Medulla oblongata (tissue), 1 donor: ENCODE data around the gene RIPK4.
"Not testable (repeated sequence)": the region's sequence is repeated elsewhere in the genome, so short reads cannot be mapped to it uniquely, and the experiment has no call there.

Experiments
- DNase-seq: peaks from one replicate; pipeline ENCODE4 v3.0.0-alpha.2; 2015; ENCODE audit errors: extremely low spot score

Gene RIPK4

DNA sequence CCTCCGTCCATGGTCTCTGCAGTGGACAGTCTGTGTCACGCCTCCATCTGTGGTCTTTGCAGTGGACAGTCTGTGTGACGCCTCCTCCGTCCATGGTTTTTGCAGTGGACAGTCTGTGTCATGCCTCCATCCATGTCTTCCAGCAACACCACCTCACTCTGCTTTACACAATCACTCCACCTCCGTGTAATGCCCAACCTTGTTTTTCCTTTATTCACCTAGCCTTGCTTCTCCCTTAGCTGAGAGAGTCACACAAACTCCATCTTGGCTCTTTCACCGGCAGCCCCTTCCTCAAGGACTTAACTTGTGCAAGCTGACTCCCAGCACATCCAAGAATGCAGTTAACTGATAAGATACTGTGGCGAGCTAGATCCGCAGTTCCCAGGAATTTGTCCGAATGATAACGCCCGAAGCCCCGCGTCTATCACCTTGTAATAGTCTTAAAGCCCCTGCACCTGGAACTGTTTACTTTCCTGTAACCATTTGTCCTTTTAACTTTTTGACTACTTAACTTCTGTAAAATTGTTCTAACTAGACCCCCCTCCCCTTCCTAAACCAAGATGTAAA is 52.5 kb downstream of the RIPK4 start:
- DNase-seq: not testable (repeated sequence)

DNA sequence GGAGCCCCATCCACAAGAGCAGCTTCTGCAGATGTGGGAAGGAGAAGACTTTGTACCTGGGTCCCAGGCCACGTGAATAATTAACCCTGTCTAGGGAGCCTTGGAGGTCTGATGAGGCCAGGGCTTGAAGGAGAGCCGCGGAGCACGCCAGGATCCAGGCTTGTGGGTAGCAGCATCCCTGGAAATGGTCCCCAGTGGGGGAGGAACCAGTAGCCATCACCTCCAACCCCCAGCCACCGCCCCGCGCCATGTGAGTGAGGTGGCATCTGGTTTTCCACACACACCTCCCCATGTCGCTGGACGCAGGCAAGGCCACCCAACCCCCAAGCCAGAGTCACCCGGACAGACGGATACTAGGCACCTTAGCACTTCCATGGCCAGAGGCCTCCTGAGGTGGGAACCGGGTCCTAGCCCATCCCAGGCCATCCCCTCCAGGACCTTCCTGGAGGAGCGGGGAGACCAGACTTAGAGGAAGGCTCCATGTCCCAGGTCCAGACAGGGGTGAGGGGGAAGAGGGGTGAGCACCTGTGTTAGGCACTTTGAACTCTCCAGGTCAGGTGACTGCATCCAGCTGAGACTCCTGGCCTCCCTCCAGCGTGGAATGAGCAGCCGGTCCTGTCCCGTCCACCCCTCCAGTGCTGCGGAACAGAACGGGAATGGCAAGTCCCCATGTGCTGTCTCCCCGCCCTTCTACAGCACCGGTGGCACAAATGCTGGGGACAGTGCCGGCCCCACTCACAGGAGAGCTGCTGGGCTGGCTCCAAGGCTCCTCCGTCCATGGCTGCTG is 53.2 kb downstream of the RIPK4 start:
- DNase-seq: no peak

DNA sequence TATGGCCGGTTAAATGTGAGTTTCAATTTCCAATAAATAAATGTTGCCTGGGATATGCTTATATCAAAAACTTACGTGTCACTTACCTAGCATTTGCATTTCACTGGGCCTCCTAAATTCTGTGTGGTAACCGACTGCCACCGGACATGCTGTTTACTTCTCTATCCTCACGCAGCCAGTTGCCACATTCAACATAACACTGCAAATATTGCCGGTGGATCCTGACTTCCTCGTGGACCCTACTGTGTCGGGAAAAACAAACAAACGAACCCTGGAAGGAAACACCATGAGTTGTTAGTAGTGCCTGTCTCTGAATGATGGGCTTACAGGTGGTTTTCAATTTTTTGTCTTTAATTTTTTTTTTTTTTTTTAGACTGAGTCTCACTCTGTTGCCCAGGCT is 54.1 kb downstream of the RIPK4 start:
- DNase-seq: no peak

DNA sequence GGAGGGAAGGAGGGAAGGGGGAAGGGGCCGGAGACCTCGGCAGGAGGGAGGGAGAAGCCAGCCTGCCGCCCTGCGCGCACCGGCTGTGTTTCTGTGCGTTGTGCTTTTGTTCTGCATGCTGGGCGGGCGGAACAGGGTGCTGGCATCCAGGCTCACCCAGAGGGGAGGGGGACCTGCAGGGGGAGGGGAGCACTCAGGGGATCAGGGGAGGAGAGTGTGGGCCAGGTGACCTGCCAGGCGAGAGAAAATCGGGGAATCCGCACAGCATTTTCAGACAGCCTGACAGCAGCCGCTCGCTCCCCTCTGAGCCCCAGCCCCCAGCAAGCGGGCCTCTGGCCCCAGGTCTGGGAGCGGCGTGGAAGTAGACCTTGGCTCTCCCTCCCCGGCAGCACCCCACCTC is 54.7 kb downstream of the RIPK4 start:
- DNase-seq: no peak

DNA sequence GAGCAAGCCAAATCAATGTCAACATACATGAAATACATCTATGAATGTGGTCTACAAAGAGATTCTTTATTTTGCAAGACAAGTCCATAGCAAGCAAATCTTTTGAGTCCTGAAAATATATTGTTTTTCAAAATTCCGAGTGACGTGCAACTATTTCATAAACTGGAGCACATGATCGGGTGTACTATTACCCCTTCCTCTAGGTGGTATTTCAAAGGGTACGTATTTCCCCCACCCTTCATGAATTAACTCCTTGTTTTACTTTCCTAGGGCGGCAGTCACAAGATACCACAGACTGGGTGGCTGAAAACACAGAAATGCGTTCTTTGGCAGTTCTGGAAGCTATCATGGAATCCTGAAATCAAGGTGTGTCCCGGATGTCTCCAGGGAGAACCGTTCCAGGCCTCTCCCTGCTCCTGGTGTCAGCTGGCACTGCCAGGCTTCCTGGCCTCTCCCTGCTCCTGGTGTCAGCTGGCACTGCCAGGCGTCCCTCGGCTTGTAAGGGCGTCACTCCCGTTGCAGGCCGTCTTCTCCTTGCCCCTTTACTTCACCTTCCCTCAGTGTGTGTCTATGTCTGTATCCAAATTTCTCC is 55.3 kb downstream of the RIPK4 start:
- DNase-seq: no peak

DNA sequence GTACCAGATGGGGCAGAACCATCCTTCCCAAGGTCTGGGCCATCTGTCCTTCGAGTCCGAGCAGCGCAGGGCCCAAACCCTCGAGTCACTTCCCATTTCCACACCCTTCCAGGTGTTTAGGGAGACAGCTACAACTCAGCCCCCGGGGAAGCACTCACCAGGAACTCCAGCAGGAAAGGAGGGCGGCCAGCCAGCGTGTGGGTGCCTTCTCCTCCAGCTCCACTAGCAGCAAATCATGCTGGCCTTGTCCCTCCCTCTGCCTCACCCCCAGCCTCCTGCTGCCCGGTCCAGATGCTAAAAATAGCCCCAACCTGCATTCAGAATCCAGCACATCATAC is 56.1 kb downstream of the RIPK4 start:
- DNase-seq: no peak

DNA sequence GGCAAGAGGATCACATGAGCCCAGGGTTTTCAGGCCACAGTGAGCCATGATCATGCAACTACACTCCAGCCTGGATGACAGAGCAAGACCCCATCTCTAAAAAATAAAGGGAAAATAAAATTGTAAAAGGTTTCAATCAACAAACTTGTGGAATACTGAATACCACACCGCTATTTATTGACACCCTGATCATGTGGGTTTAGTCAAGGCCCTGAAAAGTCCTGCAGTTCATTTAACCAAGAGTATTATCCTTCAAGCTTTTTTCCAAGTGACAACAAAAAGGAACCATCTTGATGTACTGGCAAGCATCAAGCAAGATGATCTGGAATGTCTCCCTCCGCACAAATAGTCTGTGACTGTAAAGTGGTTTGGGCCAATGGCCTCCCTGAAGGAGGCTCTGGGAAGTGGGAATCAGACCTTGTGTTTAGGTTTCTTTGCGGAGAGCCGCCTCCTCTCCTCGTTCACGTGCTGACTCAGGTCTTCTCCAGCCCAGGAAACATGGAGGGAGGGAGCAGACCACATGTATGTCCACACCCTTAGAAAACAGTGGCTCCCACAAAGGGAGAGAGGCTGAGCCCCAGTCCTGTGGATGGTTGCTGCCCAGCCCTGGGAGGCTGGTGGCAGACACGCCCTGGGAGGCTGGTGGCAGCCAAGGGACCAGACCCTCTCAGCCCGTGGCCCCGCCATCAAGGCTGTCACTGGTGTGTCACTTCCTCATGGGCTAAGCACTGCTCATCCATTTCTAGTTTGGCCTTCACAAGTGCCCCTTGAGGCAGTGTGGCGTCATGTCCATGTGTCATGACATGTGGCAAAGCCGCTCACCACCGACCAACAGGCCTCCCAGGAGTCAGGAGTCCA is 56.7 kb downstream of the RIPK4 start:
- no peak for DNase-seq

- no peak for DNase-seq
Measured at GRCh38 chr21:41709166-41709565, 57.7 kb downstream of the RIPK4 start.

DNA sequence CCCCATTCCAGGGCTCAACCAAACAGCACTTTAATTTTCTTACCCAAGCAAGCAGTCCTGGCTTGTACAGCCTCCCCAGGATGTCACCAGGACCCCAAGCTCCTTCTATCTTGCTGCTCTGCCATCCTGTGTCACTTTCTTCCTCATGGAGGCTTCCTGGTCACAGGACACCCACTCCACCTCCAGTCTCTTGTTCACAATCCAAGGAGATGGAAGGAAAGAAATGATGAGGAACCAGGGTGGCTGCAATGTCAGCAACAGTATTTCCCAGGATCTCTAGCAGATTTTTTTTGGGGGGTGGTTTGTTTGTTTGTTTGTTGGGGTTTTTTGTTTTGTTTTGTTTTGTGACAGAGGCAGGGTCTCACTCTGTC is 58.9 kb downstream of the RIPK4 start:
- DNase-seq: no peak

DNA sequence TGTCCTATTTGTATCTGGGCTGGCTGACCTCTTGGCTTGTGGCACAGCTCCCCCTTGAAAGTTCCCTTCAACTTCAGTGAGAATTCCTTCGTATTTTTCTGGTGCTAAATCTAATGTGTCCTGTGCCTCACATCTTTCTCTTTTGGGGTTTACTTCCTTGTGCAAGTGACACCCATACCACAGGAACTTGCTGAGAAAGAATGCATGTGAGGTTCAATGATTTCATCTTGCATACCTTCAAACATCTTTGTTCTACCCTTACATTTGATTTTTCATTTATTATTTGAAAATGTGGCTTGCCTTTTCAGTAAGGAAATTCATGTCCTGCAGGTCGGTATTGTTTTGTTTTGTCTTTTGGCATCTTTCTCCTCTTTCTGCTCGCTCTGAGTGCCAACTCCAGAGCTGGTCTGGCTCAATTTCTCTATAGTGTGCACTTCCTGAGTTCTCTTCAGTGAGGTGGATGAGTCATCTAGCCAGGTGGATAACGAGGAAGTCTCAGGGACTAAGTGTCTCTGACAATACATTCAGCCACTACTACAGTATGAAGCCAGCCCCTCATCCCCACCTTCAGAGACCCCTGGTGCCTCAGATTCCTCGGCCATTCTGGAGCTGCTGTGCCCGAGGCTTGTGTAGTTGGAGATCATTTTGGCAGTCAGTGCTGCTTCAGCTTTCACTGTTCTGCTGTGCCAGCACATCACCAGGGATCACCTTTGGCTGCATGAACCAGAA is 59.5 kb downstream of the RIPK4 start:
- no peak for DNase-seq

- DNase-seq: no peak
Measured at GRCh38 chr21:41706678-41707077, 60.2 kb downstream of the RIPK4 start.

- no peak for DNase-seq
Measured at GRCh38 chr21:41706263-41706639, 60.6 kb downstream of the RIPK4 start.

DNA sequence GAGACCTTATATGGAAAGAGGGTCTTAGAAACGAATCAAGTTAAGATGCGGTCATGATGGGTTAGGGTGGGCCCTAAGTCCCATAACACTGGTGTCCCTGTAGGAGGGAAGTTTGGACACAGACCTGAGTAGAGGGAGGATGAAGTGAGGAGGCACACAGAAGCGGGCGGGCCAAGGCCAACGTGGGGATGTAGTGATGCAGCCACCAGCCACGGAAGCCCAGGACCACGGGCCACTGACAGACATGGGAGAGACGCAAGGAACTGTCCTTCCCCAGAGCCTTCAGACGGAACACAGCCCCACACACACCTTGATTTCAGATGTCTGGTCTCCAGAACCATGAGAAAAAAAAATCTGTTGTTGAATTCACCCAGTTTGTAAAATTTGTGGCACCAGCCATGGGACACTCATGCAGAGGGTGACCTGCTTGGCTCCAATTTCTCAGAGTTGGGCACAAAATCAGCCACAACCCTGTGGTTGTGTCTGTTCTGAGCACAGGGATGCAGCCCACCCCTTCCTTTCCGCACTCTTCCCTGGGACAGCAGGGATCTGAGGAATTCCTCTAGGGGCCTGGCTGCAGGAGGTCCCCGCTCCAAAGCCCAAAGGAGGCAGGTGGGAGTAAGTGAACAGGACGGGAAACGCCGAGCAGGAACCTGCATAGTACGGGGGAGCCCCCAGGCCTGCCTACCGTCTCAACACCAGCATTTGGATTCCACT is 61.1 kb downstream of the RIPK4 start:
- no peak for DNase-seq

GRCh38 chr21:41703857-41704501 is 62.9 kb downstream of the RIPK4 start:
- no peak for DNase-seq

DNA sequence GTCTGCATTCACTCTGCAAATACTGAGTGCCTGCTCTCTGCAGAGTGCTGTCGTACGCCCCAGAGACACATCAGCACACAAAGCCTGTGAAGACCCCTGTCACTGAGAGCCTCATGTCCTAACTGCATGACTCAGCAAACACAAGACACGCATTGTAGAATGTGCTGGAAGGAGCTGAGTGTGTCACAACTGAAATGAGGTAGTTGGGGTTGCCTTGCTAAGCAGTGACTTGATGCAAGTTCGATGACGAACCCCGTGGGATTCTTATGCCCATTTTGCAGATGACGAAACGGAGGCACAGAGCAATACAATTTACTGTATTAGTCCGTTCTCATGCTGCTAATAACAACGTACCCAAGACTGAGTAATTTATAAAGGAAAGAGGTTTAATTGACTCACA is 65.1 kb downstream of the RIPK4 start:
- no peak for DNase-seq

DNA sequence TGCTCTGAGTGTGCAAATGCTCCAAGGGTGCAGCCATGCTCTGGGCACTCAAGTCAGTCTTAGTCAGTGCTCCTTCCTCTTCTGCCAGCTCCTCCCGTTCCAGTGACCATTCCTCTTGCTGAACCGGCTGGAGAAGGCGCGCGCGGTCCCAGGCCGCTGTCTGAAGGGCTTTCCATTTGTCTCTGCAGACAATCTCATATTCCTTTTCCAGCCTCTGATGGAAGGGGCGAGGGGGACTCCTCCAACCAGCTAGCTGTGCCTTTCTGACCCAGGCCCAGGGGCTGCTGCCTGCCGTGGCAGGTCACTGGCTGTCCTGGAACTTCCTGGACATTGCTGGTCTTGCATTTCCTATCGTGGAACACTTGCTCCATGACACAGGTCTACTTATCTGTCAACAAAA is 67.5 kb downstream of the RIPK4 start:
- DNase-seq: no peak

DNA sequence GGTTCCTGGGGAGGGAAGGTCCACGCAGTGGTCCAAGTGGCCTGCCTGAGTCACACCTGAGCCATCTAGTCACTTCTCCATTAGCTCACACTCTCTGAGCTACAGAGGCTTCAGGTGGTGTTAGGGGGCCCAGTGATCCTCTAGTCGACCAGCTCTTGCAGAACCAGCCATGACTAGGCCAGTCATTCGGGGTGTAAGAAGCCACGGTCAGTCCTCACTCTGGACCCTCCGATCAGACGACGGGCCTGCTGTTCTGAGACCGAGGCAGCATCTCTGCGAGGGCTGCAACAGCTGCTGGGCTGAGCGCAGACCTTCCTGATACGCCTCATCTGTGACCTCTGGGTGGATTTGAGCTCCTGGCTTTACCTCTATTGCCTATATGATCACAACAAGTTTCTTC is 68.8 kb downstream of the RIPK4 start:
- no peak for DNase-seq

DNA sequence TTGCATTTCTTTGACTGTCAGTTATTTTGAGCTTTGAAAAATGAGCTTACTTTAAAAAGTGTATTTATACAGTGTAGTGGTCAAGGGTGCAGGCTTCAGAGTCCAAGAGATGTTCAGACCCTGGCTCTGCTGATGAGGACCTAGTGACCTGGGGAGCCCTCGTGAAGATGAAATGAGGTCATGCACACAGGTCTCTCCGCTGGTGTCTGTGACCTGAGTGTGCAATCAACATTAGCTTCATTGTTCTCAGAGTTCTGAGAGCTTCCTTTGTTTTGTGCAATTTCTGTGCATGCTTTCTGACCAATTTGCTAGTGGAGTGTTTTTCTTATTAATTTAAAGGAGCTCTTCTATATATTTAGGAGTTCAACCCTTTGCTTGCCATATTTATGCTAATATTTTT is 71.3 kb downstream of the RIPK4 start:
- DNase-seq: peak; percentile 69

GRCh38 chr21:41694042-41694441 is 72.8 kb downstream of the RIPK4 start:
- DNase-seq: not testable (repeated sequence)

DNA sequence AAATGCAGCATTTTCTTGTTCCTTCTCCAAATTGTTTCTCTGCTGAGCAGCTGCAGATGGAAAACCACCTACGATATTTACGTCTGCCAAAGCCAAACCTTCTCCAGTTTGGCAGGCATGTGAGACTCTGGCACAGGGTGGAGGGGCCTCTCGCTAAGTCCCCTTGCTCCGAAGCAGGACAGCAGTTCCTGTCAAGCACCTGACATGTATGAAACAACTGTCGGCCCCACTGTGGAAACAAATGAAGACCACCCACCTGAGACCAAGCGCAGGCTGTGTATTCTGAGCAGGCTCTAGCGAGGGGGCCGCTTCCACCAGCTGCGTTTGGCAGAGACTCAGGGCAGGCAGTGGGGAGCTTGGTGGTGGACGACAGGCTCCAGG is 74.7 kb downstream of the RIPK4 start:
- DNase-seq: no peak
